ENCODE results near the gene CYP2W1.

CYP2W1 gene

GRCh38 chr7:972110-972509, 10.9 kb upstream of the CYP2W1 start:
- peaks cover 7% of the 10 kb centered on the region; the same call in 1 of the 2 replicates for H3K4me1 ChIP-seq (ENCODE audit: control insufficient read depth, insufficient read depth, low read length)
- no peaks in the 10 kb centered on the region for H3K27me3 ChIP-seq (ENCODE audit: control insufficient read depth, insufficient read depth, low read length)
- H3K4me3 ChIP-seq (ENCODE audit: low read depth, low read length) = no peak overlapping the region
- no peak overlapping the region for H3K9ac ChIP-seq (ENCODE audit: low read length)
- peaks cover 54% of the 10 kb centered on the region for H3K36me3 ChIP-seq (ENCODE audit: control insufficient read depth, insufficient read depth, low read length)
- H3K27ac ChIP-seq (ENCODE audit: low read depth, low read length) = no peak overlapping the region
- no peaks in the 10 kb centered on the region for H3K9me3 ChIP-seq (ENCODE audit: control insufficient read depth, insufficient read depth, low read depth, low read length)

- H3K36me3 ChIP-seq (ENCODE audit: control insufficient read depth, insufficient read depth, low read length) = peaks cover 47% of the 10 kb centered on the region
- H3K9me3 ChIP-seq (ENCODE audit: control insufficient read depth, insufficient read depth, low read depth, low read length) = no peaks in the 10 kb centered on the region
- H3K4me3 ChIP-seq (ENCODE audit: low read depth, low read length) = no peak overlapping the region
- H3K27me3 ChIP-seq (ENCODE audit: control insufficient read depth, insufficient read depth, low read length) = no peaks in the 10 kb centered on the region
- H3K4me1 ChIP-seq (ENCODE audit: control insufficient read depth, insufficient read depth, low read length) = peaks cover 7% of the 10 kb centered on the region; the same call in 1 of the 2 replicates
- no peak overlapping the region for H3K27ac ChIP-seq (ENCODE audit: low read depth, low read length)
- no peak overlapping the region for H3K9ac ChIP-seq (ENCODE audit: low read length)
These were observed 10.2 kb upstream of the CYP2W1 start for GRCh38 chr7:972676-973309.

GRCh38 chr7:973312-973711, 9.7 kb upstream of the CYP2W1 start:
- H3K27me3 ChIP-seq (ENCODE audit: control insufficient read depth, insufficient read depth, low read length) = no peaks in the 10 kb centered on the region
- H3K9me3 ChIP-seq (ENCODE audit: control insufficient read depth, insufficient read depth, low read depth, low read length) = no peaks in the 10 kb centered on the region
- H3K36me3 ChIP-seq (ENCODE audit: control insufficient read depth, insufficient read depth, low read length) = peaks cover 42% of the 10 kb centered on the region
- H3K27ac ChIP-seq (ENCODE audit: low read depth, low read length) = no peak overlapping the region
- H3K9ac ChIP-seq (ENCODE audit: low read length) = no peak overlapping the region
- H3K4me3 ChIP-seq (ENCODE audit: low read depth, low read length) = no peak overlapping the region
- peaks cover 7% of the 10 kb centered on the region; the same call in 1 of the 2 replicates for H3K4me1 ChIP-seq (ENCODE audit: control insufficient read depth, insufficient read depth, low read length)

GRCh38 chr7:974172-974571, 8.8 kb upstream of the CYP2W1 start:
- Histone ChIP-seq H3K9me3 (ENCODE audit: control insufficient read depth, insufficient read depth, low read depth, low read length) (no peaks in the 10 kb centered on the region), H3K27me3 (ENCODE audit: control insufficient read depth, insufficient read depth, low read length) (no peaks in the 10 kb centered on the region), H3K36me3 (ENCODE audit: control insufficient read depth, insufficient read depth, low read length) (peaks cover 34% of the 10 kb centered on the region), H3K4me3 (ENCODE audit: low read depth, low read length) (peak overlapping the region; percentile 98), H3K9ac (ENCODE audit: low read length) (peak overlapping the region; percentile 82), H3K4me1 (ENCODE audit: control insufficient read depth, insufficient read depth, low read length) (peaks cover 7% of the 10 kb centered on the region; the same call in 1 of the 2 replicates), H3K27ac (ENCODE audit: low read depth, low read length) (no peak overlapping the region)

- Histone ChIP-seq H3K27ac (ENCODE audit: low read depth, low read length) (peak within 1 kb of the TSS; percentile 90), H3K27me3 (ENCODE audit: control insufficient read depth, insufficient read depth, low read length) (no peaks in the 10 kb centered on the region), H3K36me3 (ENCODE audit: control insufficient read depth, insufficient read depth, low read length) (peaks cover 26% of the 10 kb centered on the region), H3K4me1 (ENCODE audit: control insufficient read depth, insufficient read depth, low read length) (peaks cover 7% of the 10 kb centered on the region; the same call in 1 of the 2 replicates), H3K9ac (ENCODE audit: low read length) (peak within 1 kb of the TSS; percentile 82), H3K4me3 (ENCODE audit: low read depth, low read length) (peak within 1 kb of the TSS; percentile 98), H3K9me3 (ENCODE audit: control insufficient read depth, insufficient read depth, low read depth, low read length) (no peaks in the 10 kb centered on the region)
These were observed 7.9 kb upstream of the CYP2W1 start, which contains the start of gene COX19 for GRCh38 chr7:974820-975681. Gene COX19, minus strand, starts transcription at chr7:975549. Its CDS starts 40 bp downstream, at chr7:975509.

GRCh38 chr7:975702-976473, 7.1 kb upstream of the CYP2W1 start:
- H3K4me3 ChIP-seq (ENCODE audit: low read depth, low read length) = peak overlapping the region; percentile 98
- peaks cover 21% of the 10 kb centered on the region for H3K36me3 ChIP-seq (ENCODE audit: control insufficient read depth, insufficient read depth, low read length)
- peaks cover 7% of the 10 kb centered on the region; the same call in 1 of the 2 replicates for H3K4me1 ChIP-seq (ENCODE audit: control insufficient read depth, insufficient read depth, low read length)
- H3K9ac ChIP-seq (ENCODE audit: low read length) = no peak overlapping the region
- H3K9me3 ChIP-seq (ENCODE audit: control insufficient read depth, insufficient read depth, low read depth, low read length) = no peaks in the 10 kb centered on the region
- H3K27me3 ChIP-seq (ENCODE audit: control insufficient read depth, insufficient read depth, low read length) = no peaks in the 10 kb centered on the region
- H3K27ac ChIP-seq (ENCODE audit: low read depth, low read length) = no peak overlapping the region

- H3K9ac ChIP-seq (ENCODE audit: low read length) = no peak overlapping the region
- H3K27me3 ChIP-seq (ENCODE audit: control insufficient read depth, insufficient read depth, low read length) = no peaks in the 10 kb centered on the region
- H3K36me3 ChIP-seq (ENCODE audit: control insufficient read depth, insufficient read depth, low read length) = peaks cover 15% of the 10 kb centered on the region
- peaks cover 7% of the 10 kb centered on the region; the same call in 1 of the 2 replicates for H3K4me1 ChIP-seq (ENCODE audit: control insufficient read depth, insufficient read depth, low read length)
- H3K27ac ChIP-seq (ENCODE audit: low read depth, low read length) = no peak overlapping the region
- H3K4me3 ChIP-seq (ENCODE audit: low read depth, low read length) = no peak overlapping the region
- no peaks in the 10 kb centered on the region for H3K9me3 ChIP-seq (ENCODE audit: control insufficient read depth, insufficient read depth, low read depth, low read length)
These were observed 6.1 kb upstream of the CYP2W1 start for GRCh38 chr7:976901-977325.

- Histone ChIP-seq H3K27me3 (ENCODE audit: control insufficient read depth, insufficient read depth, low read length) (no peaks in the 10 kb centered on the region), H3K9me3 (ENCODE audit: control insufficient read depth, insufficient read depth, low read depth, low read length) (no peaks in the 10 kb centered on the region), H3K4me3 (ENCODE audit: low read depth, low read length) (no peak overlapping the region), H3K27ac (ENCODE audit: low read depth, low read length) (no peak overlapping the region), H3K4me1 (ENCODE audit: control insufficient read depth, insufficient read depth, low read length) (peaks cover 7% of the 10 kb centered on the region; the same call in 1 of the 2 replicates), H3K36me3 (ENCODE audit: control insufficient read depth, insufficient read depth, low read length) (peaks cover 9% of the 10 kb centered on the region), H3K9ac (ENCODE audit: low read length) (no peak overlapping the region)
These were observed 5.5 kb upstream of the CYP2W1 start for GRCh38 chr7:977326-978048.

GRCh38 chr7:978049-978346, 5.0 kb upstream of the CYP2W1 start:
- Histone ChIP-seq H3K36me3 (ENCODE audit: control insufficient read depth, insufficient read depth, low read length) (peaks cover 4% of the 10 kb centered on the region), H3K9ac (ENCODE audit: low read length) (no peak overlapping the region), H3K4me3 (ENCODE audit: low read depth, low read length) (no peak overlapping the region), H3K9me3 (ENCODE audit: control insufficient read depth, insufficient read depth, low read depth, low read length) (no peaks in the 10 kb centered on the region), H3K4me1 (ENCODE audit: control insufficient read depth, insufficient read depth, low read length) (peaks cover 7% of the 10 kb centered on the region; the same call in 1 of the 2 replicates), H3K27ac (ENCODE audit: low read depth, low read length) (no peak overlapping the region), H3K27me3 (ENCODE audit: control insufficient read depth, insufficient read depth, low read length) (no peaks in the 10 kb centered on the region)

- Histone ChIP-seq H3K9ac (ENCODE audit: low read length) (no peak overlapping the region), H3K27me3 (ENCODE audit: control insufficient read depth, insufficient read depth, low read length) (no peaks in the 10 kb centered on the region), H3K27ac (ENCODE audit: low read depth, low read length) (no peak overlapping the region), H3K4me1 (ENCODE audit: control insufficient read depth, insufficient read depth, low read length) (peaks cover 7% of the 10 kb centered on the region; the same call in 1 of the 2 replicates), H3K9me3 (ENCODE audit: control insufficient read depth, insufficient read depth, low read depth, low read length) (no peaks in the 10 kb centered on the region), H3K4me3 (ENCODE audit: low read depth, low read length) (no peak overlapping the region), H3K36me3 (ENCODE audit: control insufficient read depth, insufficient read depth, low read length) (no peaks in the 10 kb centered on the region)
These were observed 4.4 kb upstream of the CYP2W1 start for GRCh38 chr7:978416-979091.

Data from HUES6 (cell line).